ENCODE measurements around the gene DEAF1. TPM values are rescaled to one million over a fixed set of nuclear protein-coding genes. Genes with fewer than 3 reads are reported as not detected.
"Not testable (repeated sequence)": the region's sequence is repeated elsewhere in the genome, so short reads cannot be mapped to it uniquely, and the experiment has no call there.

Gene DEAF1
- total RNA-seq, 1 experiment from 2014 or later, result 46.8 TPM

DNA sequence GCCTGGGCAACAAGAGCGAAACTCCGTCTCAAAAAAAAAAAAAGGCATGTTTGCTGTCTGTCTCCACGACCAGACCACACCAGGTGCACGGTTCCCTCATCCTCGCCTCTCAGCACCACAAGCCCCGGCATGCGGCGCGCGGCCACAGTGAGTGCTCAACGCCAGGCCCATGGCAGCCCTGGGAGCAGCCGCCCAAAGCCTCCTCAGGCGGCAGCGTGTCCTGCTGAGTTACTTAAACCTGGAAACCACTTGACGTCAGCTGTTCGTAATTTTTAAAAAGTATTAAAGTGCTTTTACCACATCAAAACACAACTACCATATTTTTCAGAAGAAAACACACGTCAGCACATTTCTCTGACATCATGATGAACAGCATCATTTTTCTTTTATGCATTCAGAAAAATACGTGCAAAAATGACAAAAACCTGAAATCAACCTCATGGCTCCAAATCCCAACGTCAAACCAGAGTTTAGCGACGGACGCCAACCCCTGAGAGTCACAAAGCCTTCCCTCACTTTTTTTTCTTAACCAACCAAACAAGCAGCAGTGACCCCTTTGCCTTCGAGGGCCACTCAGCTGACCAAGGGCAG, 2.1 kb downstream of the DEAF1 start:
- DNase-seq (ENCODE audit: unreplicated experiment), result no peak
- POLR2A ChIA-PET, result interaction anchor here (0.7 to 5.8 kb wide), 7 partner anchors 10 to 117 kb away, joined by 3 to 96 read pairs (median 3); partner anchors contain the start of gene TALDO1
- peaks cover 45% of the 10 kb centered on the region for H3K36me3 Mint-ChIP-seq (ENCODE audit: insufficient read depth, unreplicated experiment)
- H3K9me3 Mint-ChIP-seq (ENCODE audit: unreplicated experiment), result no peaks in the 10 kb centered on the region
- peak overlapping the region; percentile 81 for H3K4me3 Mint-ChIP-seq (ENCODE audit: unreplicated experiment)
- H3K27ac Mint-ChIP-seq (ENCODE audit: low read depth, unreplicated experiment), result no peak overlapping the region
- H3K4me1 Mint-ChIP-seq (ENCODE audit: insufficient read depth, unreplicated experiment), result peaks cover 27% of the 10 kb centered on the region
- BruUV-seq (replicated peaks), result TSS peak; percentile 26
- intact Hi-C loops (cut with micrococcal nuclease), result no loop called here
- H3K27me3 Mint-ChIP-seq (ENCODE audit: insufficient read depth, unreplicated experiment), result no peaks in the 10 kb centered on the region
- TF ChIP-seq, protein P1, sequence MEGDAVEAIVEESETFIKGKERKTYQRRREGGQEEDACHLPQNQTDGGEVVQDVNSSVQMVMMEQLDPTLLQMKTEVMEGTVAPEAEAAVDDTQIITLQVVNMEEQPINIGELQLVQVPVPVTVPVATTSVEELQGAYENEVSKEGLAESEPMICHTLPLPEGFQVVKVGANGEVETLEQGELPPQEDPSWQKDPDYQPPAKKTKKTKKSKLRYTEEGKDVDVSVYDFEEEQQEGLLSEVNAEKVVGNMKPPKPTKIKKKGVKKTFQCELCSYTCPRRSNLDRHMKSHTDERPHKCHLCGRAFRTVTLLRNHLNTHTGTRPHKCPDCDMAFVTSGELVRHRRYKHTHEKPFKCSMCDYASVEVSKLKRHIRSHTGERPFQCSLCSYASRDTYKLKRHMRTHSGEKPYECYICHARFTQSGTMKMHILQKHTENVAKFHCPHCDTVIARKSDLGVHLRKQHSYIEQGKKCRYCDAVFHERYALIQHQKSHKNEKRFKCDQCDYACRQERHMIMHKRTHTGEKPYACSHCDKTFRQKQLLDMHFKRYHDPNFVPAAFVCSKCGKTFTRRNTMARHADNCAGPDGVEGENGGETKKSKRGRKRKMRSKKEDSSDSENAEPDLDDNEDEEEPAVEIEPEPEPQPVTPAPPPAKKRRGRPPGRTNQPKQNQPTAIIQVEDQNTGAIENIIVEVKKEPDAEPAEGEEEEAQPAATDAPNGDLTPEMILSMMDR (IDR thresholded peaks at IDR 0.05; ENCODE audit: unreplicated experiment), result no peak
- CTCF ChIA-PET, result no interaction called here

DNA sequence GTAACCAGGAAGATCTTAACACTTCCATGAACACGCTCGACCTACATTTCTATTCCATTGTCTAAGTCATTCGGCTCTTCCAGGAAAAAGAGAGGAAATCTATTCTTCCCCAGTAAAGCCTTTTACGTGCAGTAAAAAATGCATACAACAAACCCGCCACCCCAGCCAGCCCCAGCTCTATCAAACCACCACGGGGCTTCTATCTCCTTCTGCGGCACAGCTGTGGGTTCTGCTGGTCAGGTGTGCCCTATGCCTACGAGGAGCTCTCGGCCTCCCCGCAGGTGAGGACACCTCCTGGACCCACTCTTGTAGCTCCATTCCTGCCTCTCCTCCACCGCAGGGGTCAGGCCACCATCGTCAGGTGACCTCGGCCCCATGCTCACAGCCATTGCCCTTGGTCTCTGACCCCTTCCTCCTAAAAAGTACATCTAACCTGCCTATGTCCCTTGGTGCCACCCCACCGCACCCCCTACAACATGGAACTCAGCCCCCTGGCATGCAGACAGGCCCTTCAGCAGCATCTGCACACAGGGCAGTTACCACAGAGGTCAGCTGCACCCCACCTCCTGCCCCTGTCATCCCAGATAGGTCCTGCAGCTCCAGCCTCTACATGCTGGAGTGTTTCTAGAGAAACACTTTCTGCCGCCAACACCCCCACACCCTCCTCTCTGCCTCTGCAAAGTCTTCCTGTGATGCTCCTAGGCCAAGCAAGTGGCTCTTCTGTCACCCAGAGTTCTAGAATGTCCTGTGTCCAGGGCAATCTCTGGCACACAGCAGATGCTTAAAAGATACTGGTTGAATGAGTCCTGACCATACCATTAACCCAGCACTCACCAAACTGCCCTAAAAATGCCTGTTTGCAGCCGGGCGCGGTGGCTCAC, 3.1 kb downstream of the DEAF1 start:
- ChIA-PET CTCF (no interaction called here), POLR2A (no interaction called here)
- no peaks in the 10 kb centered on the region for H3K27me3 Mint-ChIP-seq (ENCODE audit: insufficient read depth, unreplicated experiment)
- no peak overlapping the region for H3K4me3 Mint-ChIP-seq (ENCODE audit: unreplicated experiment)
- H3K9me3 Mint-ChIP-seq (ENCODE audit: unreplicated experiment), result no peaks in the 10 kb centered on the region
- H3K27ac Mint-ChIP-seq (ENCODE audit: low read depth, unreplicated experiment), result no peak overlapping the region
- peaks cover 49% of the 10 kb centered on the region for H3K36me3 Mint-ChIP-seq (ENCODE audit: insufficient read depth, unreplicated experiment)
- DNase-seq (ENCODE audit: unreplicated experiment), result no peak
- BruUV-seq (replicated peaks), result no TSS peak
- peaks cover 17% of the 10 kb centered on the region for H3K4me1 Mint-ChIP-seq (ENCODE audit: insufficient read depth, unreplicated experiment)
- TF ChIP-seq, protein P1 (IDR thresholded peaks at IDR 0.05; ENCODE audit: unreplicated experiment), result no peak
- intact Hi-C loops (cut with micrococcal nuclease), result no loop called here

DNA sequence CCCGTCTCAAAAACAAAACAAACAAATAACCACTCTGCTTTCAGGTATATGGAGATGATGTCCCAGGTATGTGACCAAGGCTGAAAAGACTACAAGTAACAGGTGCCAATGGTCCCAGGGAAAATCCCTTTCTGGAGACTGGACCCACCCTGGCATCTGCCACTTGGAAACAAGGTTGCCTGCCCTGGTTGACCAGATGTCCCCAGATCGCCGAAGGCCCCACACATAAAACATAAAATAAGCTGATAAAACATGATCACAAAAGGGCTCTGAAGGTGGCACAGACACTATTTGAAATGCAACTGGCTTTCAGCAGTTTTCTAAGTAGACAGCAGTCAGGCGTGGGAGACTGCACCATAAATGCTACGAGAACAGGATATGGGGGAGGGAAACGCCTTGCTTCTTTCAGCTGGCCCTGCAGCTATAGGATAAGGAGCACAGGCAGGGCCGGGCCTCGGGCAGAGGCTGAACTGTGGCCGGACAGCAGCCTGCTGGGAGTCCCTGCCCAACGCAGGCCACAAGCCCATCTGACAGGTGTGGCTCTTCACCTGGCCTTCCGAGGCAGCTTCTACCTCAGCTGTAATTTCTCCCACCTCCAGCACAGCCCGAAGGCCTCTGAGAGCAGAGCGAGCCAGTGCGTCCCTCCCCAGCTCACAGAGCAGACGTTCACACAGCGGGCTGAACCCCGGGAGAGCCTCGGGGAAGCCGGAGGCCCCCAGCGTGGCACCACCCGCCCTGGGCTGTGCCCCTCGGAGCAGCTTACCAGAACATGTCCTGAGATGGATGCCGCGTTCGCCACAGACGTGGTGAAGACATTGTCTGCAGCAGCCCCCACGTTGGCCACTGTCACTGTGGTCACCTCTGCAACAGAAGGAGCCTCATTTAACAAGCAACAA, 4.0 kb downstream of the DEAF1 start:
- ChIA-PET POLR2A (interaction anchor here (0.6 kb wide), 1 partner anchor 75 kb away, joined by 4 read pairs; no protein-coding TSS in a partner anchor), CTCF (no interaction called here)
- no peak overlapping the region for H3K4me3 Mint-ChIP-seq (ENCODE audit: unreplicated experiment)
- no TSS peak for BruUV-seq (replicated peaks)
- H3K27ac Mint-ChIP-seq (ENCODE audit: low read depth, unreplicated experiment), result peak overlapping the region; percentile 12
- TF ChIP-seq, protein P1 (IDR thresholded peaks at IDR 0.05; ENCODE audit: unreplicated experiment), result no peak
- H3K4me1 Mint-ChIP-seq (ENCODE audit: insufficient read depth, unreplicated experiment), result peaks cover 17% of the 10 kb centered on the region
- no peaks in the 10 kb centered on the region for H3K9me3 Mint-ChIP-seq (ENCODE audit: unreplicated experiment)
- H3K27me3 Mint-ChIP-seq (ENCODE audit: insufficient read depth, unreplicated experiment), result no peaks in the 10 kb centered on the region
- H3K36me3 Mint-ChIP-seq (ENCODE audit: insufficient read depth, unreplicated experiment), result peaks cover 49% of the 10 kb centered on the region
- intact Hi-C loops (cut with micrococcal nuclease), result no loop called here
- no peak for DNase-seq (ENCODE audit: unreplicated experiment)

DNA sequence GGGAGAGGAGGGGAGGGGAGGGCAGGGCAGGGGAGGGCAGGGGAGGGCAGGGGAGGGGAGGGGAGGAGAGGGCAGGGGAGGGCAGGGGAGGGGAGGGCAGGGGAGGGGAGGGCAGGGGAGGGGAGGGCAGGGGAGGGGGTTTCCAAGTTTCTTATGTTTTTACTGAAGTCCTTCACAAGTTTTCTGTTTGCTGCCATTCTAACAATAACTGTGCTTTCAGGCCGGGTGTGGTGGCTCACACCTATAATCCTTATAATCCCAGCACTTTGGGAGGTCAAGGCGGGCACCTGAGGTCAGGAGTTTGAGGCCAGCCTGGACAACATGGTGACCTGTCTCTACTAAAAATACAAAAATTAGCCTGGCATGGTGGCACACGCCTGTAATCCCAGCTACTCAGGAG, 4.8 kb downstream of the DEAF1 start:
- Mint-ChIP-seq H3K36me3 (ENCODE audit: insufficient read depth, unreplicated experiment) (peaks cover 53% of the 10 kb centered on the region), H3K27ac (ENCODE audit: low read depth, unreplicated experiment) (peak overlapping the region; percentile 12), H3K4me1 (ENCODE audit: insufficient read depth, unreplicated experiment) (peaks cover 17% of the 10 kb centered on the region)
- H3K4me3 Mint-ChIP-seq (ENCODE audit: unreplicated experiment); CTCF ChIA-PET; BruUV-seq (replicated peaks); H3K27me3 Mint-ChIP-seq (ENCODE audit: insufficient read depth, unreplicated experiment); DNase-seq (ENCODE audit: unreplicated experiment); intact Hi-C loops (cut with micrococcal nuclease); H3K9me3 Mint-ChIP-seq (ENCODE audit: unreplicated experiment): not testable (repeated sequence)
- POLR2A ChIA-PET, result interaction anchor here (0.6 kb wide), 1 partner anchor 74 kb away, joined by 4 read pairs; no protein-coding TSS in a partner anchor
